HG02973 (cell line): ENCODE data around the gene ABLIM3.

Experiments used
- ATAC-seq: cut with Tn5 transposase; IDR thresholded peaks from one replicate; pipeline ENCODE4 v1.9.1; 2021; ENCODE audit warnings: moderate library complexity; ENCODE audit not compliant: unreplicated experiment

Gene ABLIM3

GRCh38 chr5:149132474-149132873, 8.8 kb upstream of the ABLIM3 start:
- ATAC-seq, result no peak

- ATAC-seq, result no peak
These were observed 7.2 kb upstream of the ABLIM3 start for GRCh38 chr5:149133795-149134777.

GRCh38 chr5:149134778-149135500, 6.4 kb upstream of the ABLIM3 start:
- ATAC-seq, result no peak

- no peak for ATAC-seq
These were observed 5.6 kb upstream of the ABLIM3 start for GRCh38 chr5:149135536-149136201.

DNA sequence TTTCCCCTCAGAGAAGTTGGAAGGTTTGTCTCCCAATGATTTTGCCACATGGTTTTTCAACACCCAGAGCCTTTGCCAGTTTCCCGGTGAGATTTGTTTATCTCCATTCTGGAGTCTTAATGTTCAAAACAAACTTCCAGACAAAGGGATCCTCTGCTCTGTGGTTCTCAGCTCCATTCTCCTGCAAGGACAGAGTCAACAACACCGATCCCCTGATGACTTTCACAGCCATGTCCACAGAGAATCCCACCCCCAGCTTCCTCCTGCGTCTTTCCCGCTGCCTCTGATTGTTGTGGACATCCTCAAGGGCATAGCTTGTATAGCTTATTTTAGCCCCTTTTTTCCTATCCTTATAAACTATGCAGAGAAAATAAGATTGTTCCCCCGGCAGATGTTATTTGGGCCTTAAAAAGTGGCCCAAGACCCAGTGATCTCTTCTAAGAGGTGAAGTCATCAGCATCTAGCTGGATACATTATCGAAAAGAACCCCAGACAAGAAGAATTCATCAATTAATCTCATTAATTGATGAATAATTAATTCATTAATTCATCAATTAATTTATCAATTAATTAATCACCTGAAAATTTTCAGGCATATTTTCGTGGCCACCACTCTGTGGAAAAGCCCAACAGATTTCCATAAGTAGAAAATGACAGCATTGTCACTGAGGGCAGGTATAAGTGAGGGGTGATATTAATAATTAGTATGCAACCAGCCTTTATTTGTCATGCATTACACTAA, 2.9 kb upstream of the ABLIM3 start:
- ATAC-seq, result no peak

DNA sequence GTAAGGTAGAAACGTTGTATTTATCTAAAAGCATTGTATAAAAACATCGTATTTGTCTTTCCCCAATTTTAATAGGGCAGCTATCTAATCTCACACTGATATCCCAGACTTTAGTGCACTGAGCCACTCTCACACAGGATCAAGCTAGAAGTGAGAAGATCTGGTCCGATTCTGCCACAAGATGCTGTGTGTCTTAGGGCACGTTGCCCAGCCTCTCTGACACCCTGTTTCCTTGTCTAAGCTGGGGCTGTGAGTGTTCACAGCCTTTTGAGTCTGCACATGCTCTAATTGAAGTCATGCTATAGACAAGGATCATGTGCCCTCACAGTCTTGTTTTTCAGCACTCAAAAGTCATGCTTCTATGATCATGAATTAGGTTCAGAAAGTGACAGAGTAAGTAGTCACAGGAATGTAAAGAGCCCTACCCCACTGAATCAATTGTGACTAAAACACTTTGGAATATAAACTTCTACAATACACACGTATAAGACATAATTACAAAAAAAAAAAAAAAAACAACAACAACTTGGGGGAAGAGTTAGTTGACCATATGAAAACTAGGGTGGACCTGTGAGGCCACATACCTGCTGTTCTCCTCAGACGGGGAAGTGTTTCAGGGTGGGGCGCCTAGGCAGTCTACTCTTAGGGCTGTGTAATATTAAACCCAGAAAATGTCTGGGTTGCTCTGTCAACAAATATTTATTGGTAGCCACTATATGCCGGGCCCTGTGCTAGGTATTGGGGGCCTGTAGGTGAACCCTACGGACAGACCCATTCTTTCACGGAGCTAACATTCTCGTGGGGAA, 893 bp upstream of the ABLIM3 start:
- ATAC-seq, result no peak

DNA sequence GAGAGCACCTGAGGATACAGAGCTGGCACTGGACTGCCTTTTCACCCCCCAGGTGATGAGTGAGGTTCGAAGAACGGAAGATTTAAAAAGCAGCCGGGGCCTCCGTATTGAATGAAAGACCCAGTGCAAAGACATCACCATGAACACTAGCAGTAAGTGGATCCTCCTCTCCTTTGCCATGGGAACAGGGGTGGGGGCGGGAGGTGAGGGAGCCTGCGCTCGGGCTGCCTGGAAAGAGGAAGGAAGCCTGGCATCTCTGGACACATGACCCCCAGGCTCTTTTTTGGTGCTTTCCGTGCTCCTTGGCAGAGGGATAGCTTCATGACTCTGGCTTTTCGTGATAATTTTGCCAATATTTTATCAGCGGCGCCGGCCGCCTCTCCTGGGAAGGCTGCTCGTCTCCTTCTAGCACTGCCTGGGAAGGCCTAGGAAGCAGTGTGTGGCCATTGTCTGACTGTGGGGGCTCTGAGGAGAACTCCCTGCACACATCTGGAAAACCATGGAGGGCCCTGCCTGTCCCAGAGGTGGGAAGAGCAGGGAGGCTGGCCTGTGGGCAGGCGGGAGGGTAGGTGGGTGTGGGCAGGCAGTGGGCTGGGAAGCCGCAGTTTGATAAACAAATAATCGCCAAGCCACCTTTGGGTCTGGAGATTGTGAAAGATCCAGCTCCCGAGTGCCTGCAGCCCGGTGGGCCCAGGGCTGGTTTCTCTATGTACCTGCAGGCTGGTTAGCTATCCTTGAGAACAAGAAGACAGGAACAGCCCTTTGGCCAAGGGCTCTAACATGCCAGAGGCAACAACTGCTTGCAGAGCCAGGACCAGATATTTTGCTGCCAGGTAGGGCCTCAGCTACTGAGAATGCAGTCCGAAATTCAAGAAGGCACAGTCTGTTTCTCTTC, 911 bp downstream of the ABLIM3 start:
- no peak for ATAC-seq

DNA sequence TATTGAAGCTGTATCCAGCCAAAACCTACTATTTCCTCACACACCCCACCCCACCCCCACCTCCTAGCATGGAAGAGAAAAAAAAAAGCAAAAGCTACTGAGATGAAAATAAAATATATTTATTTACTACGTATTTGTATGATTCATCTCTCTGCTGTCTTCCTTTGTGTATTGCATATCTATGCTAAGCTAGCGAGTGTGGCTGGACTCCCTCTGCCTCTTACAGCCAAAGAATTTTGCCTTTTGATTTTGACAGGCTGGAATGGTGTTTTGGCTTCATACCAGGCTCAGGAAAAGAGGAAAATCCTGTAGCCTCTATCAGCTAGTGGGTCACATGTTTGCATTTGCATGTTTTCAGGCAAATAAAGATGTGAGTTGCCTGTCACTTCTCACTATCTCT, 2.2 kb downstream of the ABLIM3 start:
- no peak for ATAC-seq

GRCh38 chr5:149144637-149145036, 3.3 kb downstream of the ABLIM3 start:
- ATAC-seq, result no peak

GRCh38 chr5:149145138-149145537, 3.8 kb downstream of the ABLIM3 start:
- ATAC-seq, result no peak

GRCh38 chr5:149147676-149148075, 6.4 kb downstream of the ABLIM3 start:
- ATAC-seq, result no peak

DNA sequence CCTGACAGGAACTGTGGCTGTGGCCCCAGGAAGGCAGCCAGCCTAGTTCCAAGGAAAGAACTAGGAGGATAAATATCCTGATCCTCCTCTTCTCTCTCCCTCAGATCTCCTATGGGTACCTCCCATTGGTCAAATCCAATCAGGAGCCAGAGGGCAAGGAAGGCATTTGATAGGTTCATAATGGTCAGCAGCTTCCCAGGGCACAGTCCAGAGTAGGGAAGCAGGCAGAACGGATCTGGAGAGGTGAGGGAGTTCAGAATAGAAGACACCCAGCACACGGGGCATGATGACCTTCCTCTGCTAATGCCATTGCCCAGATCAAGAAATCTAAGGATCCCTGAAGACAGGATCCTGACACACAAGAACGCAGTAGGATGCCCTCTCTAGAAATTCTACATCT, 8.6 kb downstream of the ABLIM3 start:
- ATAC-seq, result no peak

DNA sequence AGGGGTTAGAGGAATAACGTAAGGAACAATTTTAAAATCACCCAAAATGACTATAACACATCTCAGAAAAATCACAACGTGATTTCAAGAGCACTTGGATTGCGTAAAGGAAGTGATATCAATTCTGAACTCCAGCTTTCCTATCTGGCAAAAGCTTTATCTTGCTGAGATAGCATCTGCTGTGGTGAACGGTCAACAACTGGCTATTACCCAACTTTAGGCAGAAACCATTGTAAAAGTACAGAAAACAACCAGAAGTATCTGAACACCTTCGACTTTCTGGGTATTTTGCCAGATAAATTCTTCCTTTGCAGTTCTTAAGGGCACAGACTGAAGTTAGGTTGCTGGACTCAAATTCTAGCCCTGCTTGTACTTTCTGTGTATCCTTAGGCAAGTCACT, 9.2 kb downstream of the ABLIM3 start:
- ATAC-seq, result no peak

- no peak for ATAC-seq
These were observed 10.4 kb downstream of the ABLIM3 start for GRCh38 chr5:149151717-149152116.

GRCh38 chr5:149152317-149152746, 11.0 kb downstream of the ABLIM3 start:
- no peak for ATAC-seq

DNA sequence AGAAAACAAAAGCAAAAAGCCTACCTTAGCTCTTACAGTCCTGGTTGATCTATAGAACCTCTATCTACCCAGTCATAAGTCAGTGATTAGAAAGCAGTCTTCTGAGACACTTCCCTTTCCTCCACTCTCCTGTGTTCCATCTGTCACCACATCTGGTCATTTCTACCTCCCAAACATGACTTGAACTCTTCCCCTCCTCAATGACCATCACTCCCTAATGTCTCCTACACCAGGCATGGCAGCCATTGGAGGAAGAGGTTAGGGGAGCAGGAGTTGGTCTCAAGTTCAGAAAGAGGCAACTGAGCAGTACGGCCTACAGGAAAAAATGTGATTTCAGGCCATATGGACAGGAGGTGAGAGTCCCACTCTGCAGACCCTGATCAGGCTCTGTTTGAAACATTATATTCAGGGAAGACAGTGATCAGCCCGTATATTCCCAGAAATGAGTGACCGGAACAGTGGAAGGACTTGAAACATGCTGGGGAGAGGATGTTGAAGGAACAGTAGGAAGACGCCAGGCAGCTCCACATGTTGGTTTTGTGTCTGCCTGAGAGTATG, 12.0 kb downstream of the ABLIM3 start:
- ATAC-seq, result no peak

- ATAC-seq, result no peak
These were observed 12.7 kb downstream of the ABLIM3 start for GRCh38 chr5:149153751-149154610.

GRCh38 chr5:149154650-149155049, 13.4 kb downstream of the ABLIM3 start:
- ATAC-seq, result no peak
